Endodermal cell (in vitro differentiated cells): ENCODE measurements around the gene NBPF4. TPM values are rescaled to one million over a fixed set of nuclear protein-coding genes. Genes with fewer than 3 reads are reported as not detected.

Source experiments
- DNase-seq: peaks from one replicate; pipeline ENCODE4 v3.0.0-alpha.2; 2017
- H3K27ac ChIP-seq: 2 replicates; pipeline ENCODE4 v1.5.1; 2013; ENCODE audit warnings: mild to moderate bottlenecking, low read depth, low read length, moderate library complexity
- H3K27me3 ChIP-seq: 2 replicates; pipeline ENCODE4 v1.6.1; 2013; ENCODE audit warnings: mild to moderate bottlenecking, low read length, moderate library complexity; ENCODE audit not compliant: insufficient read depth, control insufficient read depth, poor library complexity, severe bottlenecking
- H3K36me3 ChIP-seq: 2 replicates; pipeline ENCODE4 v1.7.0; 2013; ENCODE audit warnings: mild to moderate bottlenecking, low read length, moderate library complexity; ENCODE audit not compliant: control insufficient read depth, insufficient read depth
- H3K4me1 ChIP-seq: one replicate; pipeline ENCODE4 v1.7.0; 2013; ENCODE audit warnings: low read length; ENCODE audit not compliant: control insufficient read depth, insufficient read depth
- H3K4me3 ChIP-seq: 2 replicates; pipeline ENCODE4 v1.5.1; 2013; ENCODE audit warnings: mild to moderate bottlenecking, low read length, moderate library complexity
- H3K9ac ChIP-seq: 2 replicates; pipeline ENCODE4 v1.6.1; 2013; ENCODE audit warnings: mild to moderate bottlenecking, low read length, moderate library complexity; ENCODE audit not compliant: poor library complexity, severe bottlenecking; ENCODE audit errors: extremely low read depth
- H3K9me3 ChIP-seq: 2 replicates; pipeline ENCODE4 v1.6.1; 2013; ENCODE audit warnings: mild to moderate bottlenecking, low read length, moderate library complexity; ENCODE audit not compliant: control insufficient read depth
- H3K27ac Mint-ChIP-seq: 2 replicates; pipeline ENCODE4 v1.8.0; 2020; ENCODE audit warnings: mixed read lengths
- H3K27me3 Mint-ChIP-seq: 2 replicates; pipeline ENCODE4 v1.8.0; 2021; ENCODE audit warnings: mild to moderate bottlenecking, mixed read lengths; ENCODE audit not compliant: insufficient read depth
- H3K36me3 Mint-ChIP-seq: 2 replicates; pipeline ENCODE4 v1.8.0; 2020; ENCODE audit warnings: low read depth, mixed read lengths
- H3K4me1 Mint-ChIP-seq: 2 replicates; pipeline ENCODE4 v1.8.0; 2020; ENCODE audit warnings: mixed read lengths
- H3K4me3 Mint-ChIP-seq: 2 replicates; pipeline ENCODE4 v1.8.0; 2020; ENCODE audit warnings: mild to moderate bottlenecking, moderate library complexity, mixed read lengths
- H3K9me3 Mint-ChIP-seq: 2 replicates; pipeline ENCODE4 v1.8.0; 2020; ENCODE audit warnings: mild to moderate bottlenecking, mixed read lengths
- CTCF ChIP-seq: fragments of 200-600 bp; sonication (generic); conservative IDR thresholded peaks from 2 replicates; pipeline ENCODE4 v1.5.0; 2021; ENCODE audit warnings: antibody characterized with exemption, mild to moderate bottlenecking
- WGBS, 2 experiments: methylation state at CpG; one replicate each; pipeline versions ENCODE4 v1.1.5 to v1.1.7; 2013; ENCODE audit warnings: missing lambda C conversion rate in 2 of 2, mixed read lengths in 1 of 2; ENCODE audit not compliant: insufficient coverage in 1 of 2, insufficient read length in 1 of 2; 5-methylcytosine and 5-hydroxymethylcytosine counted together
- total RNA-seq, 2 donors: library from RNA; stranded (reverse); fragmentation: NEBNext Ultra II Directional in 1 of 2; extraction: Animal tissue kit (Norgen Biotek cat#: 25700) in 1 of 2; gene quantifications; 2 replicates in 1 of 2; 3 replicates in 1 of 2; pipeline ENCODE4 v1.2.1, GENCODE V29; 2021

Gene NBPF4
- total RNA-seq, 2 donors from 2014 or later, result not detected

GRCh38 chr1:108194051-108194450, 49.8 kb downstream of the NBPF4 start:
- Histone ChIP-seq H3K4me1 (no peaks in the 10 kb centered on the region), H3K9ac (no peak overlapping the region), H3K27me3 (no peaks in the 10 kb centered on the region), H3K9me3 (peaks cover 75% of the 10 kb centered on the region), H3K27ac (no peak overlapping the region), H3K4me3 (no peak overlapping the region), H3K36me3 (peaks cover 91% of the 10 kb centered on the region)
- no peak for TF ChIP-seq CTCF
- peaks cover 81% of the 10 kb centered on the region for H3K36me3 Mint-ChIP-seq
- DNase-seq, result no peak
- H3K27me3 Mint-ChIP-seq, result no peaks in the 10 kb centered on the region
- H3K4me3 Mint-ChIP-seq, result no peak overlapping the region
- no peak overlapping the region for H3K27ac Mint-ChIP-seq
- 100% methylated on average over 1 of the region's 1 CpG; no CpG with 5 or more reads in 1 of the 2 experiments for WGBS, 2 experiments
- peaks cover 31% of the 10 kb centered on the region for H3K9me3 Mint-ChIP-seq
- peaks cover 15% of the 10 kb centered on the region for H3K4me1 Mint-ChIP-seq

GRCh38 chr1:108193333-108193732, 50.5 kb downstream of the NBPF4 start:
- peaks cover 9% of the 10 kb centered on the region for H3K4me1 Mint-ChIP-seq
- Histone ChIP-seq H3K4me3 (no peak overlapping the region), H3K27ac (no peak overlapping the region), H3K36me3 (peaks cover 95% of the 10 kb centered on the region), H3K9ac (no peak overlapping the region), H3K27me3 (no peaks in the 10 kb centered on the region), H3K9me3 (peaks cover 82% of the 10 kb centered on the region), H3K4me1 (no peaks in the 10 kb centered on the region)
- no peak overlapping the region for H3K27ac Mint-ChIP-seq
- no peak overlapping the region for H3K4me3 Mint-ChIP-seq
- peaks cover 38% of the 10 kb centered on the region for H3K9me3 Mint-ChIP-seq
- no peak for DNase-seq
- H3K36me3 Mint-ChIP-seq, result peaks cover 88% of the 10 kb centered on the region
- no peaks in the 10 kb centered on the region for H3K27me3 Mint-ChIP-seq
- WGBS, 2 experiments, result 92 to 100% methylated on average over 1 of the region's 1 CpG
- no peak for TF ChIP-seq CTCF

- Mint-ChIP-seq H3K36me3 (peaks cover 88% of the 10 kb centered on the region), H3K27ac (no peak overlapping the region), H3K9me3 (peaks cover 42% of the 10 kb centered on the region), H3K4me1 (peaks cover 2% of the 10 kb centered on the region), H3K27me3 (no peaks in the 10 kb centered on the region), H3K4me3 (no peak overlapping the region)
- 93 to 98% methylated on average over 24 to 28 of the region's 28 CpGs for WGBS, 2 experiments
- H3K9ac ChIP-seq, result no peak overlapping the region
- no peaks in the 10 kb centered on the region for H3K27me3 ChIP-seq
- peaks cover 92% of the 10 kb centered on the region for H3K36me3 ChIP-seq
- TF ChIP-seq CTCF, result no peak
- DNase-seq, result no peak
- no peak overlapping the region for H3K4me3 ChIP-seq
- H3K4me1 ChIP-seq, result no peaks in the 10 kb centered on the region
- H3K9me3 ChIP-seq, result peaks cover 88% of the 10 kb centered on the region
- no peak overlapping the region for H3K27ac ChIP-seq
Observed at GRCh38 chr1:108192581-108192980, 51.3 kb downstream of the NBPF4 start.
